Gastrocnemius medialis (tissue), 4 donors: Measurements from ENCODE around the gene CDK1.

Source experiments
- POLR2A ChIP-seq, 2 donors: fragments of 450-650 bp; IDR thresholded peaks; one replicate each; pipeline ENCODE4 v1.6.1; 2017; ENCODE audit warnings: antibody characterized with exemption in 2 of 2, mild to moderate bottlenecking in 2 of 2, moderate library complexity in 2 of 2
- TF ChIP-seq, protein P1 (sequence below), 5 experiments: fragments of 450-650 bp in 3 of 5; fragments of 200-600 bp in 2 of 5; sonication (generic) in 2 of 5; IDR thresholded peaks in 4 of 5; conservative IDR thresholded peaks in 1 of 5; 1 replicate in 4 of 5; 2 replicates in 1 of 5; pipeline ENCODE4 v1.5.1; 2016 to 2019; ENCODE audit warnings: antibody characterized with exemption in 5 of 5, mild to moderate bottlenecking in 3 of 5, moderate library complexity in 3 of 5

GRCh38 chr10:60737242-60737641 is 41.0 kb upstream of the CDK1 start:
- TF ChIP-seq, protein P1, sequence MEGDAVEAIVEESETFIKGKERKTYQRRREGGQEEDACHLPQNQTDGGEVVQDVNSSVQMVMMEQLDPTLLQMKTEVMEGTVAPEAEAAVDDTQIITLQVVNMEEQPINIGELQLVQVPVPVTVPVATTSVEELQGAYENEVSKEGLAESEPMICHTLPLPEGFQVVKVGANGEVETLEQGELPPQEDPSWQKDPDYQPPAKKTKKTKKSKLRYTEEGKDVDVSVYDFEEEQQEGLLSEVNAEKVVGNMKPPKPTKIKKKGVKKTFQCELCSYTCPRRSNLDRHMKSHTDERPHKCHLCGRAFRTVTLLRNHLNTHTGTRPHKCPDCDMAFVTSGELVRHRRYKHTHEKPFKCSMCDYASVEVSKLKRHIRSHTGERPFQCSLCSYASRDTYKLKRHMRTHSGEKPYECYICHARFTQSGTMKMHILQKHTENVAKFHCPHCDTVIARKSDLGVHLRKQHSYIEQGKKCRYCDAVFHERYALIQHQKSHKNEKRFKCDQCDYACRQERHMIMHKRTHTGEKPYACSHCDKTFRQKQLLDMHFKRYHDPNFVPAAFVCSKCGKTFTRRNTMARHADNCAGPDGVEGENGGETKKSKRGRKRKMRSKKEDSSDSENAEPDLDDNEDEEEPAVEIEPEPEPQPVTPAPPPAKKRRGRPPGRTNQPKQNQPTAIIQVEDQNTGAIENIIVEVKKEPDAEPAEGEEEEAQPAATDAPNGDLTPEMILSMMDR (IDR thresholded peaks at IDR 0.05 in 4 of 5, conservative IDR thresholded peaks at IDR 0.05 in 1 of 5): no peak
- TF ChIP-seq POLR2A (IDR thresholded peaks at IDR 0.05): no peak
